ENCODE results near the gene ZNF839. TPM values are rescaled to one million over a fixed set of nuclear protein-coding genes. Genes with fewer than 3 reads are reported as not detected.
"Not testable (repeated sequence)": the region's sequence is repeated elsewhere in the genome, so short reads cannot be mapped to it uniquely, and the experiment has no call there.

Gene ZNF839
- total and polyA plus RNA-seq, 8 donors, result 5.9 to 24.9 (median 7.4) TPM

- Histone ChIP-seq H3K36me3 (no peaks in the 10 kb centered on the region), H3K9me3 (no peaks in the 10 kb centered on the region), H3K27me3 (no peaks in the 10 kb centered on the region), H3K4me1 (no peaks in the 10 kb centered on the region), H3K4me3 (no peak overlapping the region), H3K27ac (peak overlapping the region in 1 of 4 donors; percentile 23)
- WGBS, 2 donors, result 48 to 53% methylated on average over 3 of the region's 3 CpGs
- ATAC-seq (peak in 2 of 4 donors; percentile 42 to 53), FAIRE-seq (no peak), DNase-seq (no peak)
- no peak for TF ChIP-seq CTCF (IDR thresholded peaks at IDR 0.05)
- intact Hi-C loops (cut with DNase I), result no loop called here
Measured at GRCh38 chr14:102295270-102295669, 24.3 kb upstream of the ZNF839 start.

- WGBS, 2 donors, result 95 to 96% methylated on average over 31 to 33 of the region's 33 CpGs
- ATAC-seq, result no peak
- DNase-seq, result peak in 1 of 6 donors; percentile 60
- Histone ChIP-seq H3K27ac (no peak overlapping the region), H3K36me3 (no peaks in the 10 kb centered on the region), H3K4me3 (no peak overlapping the region), H3K9me3 (no peaks in the 10 kb centered on the region), H3K4me1 (no peaks in the 10 kb centered on the region), H3K27me3 (no peaks in the 10 kb centered on the region)
- FAIRE-seq, result no peak
- intact Hi-C loops (cut with DNase I), result no loop called here
- TF ChIP-seq CTCF (IDR thresholded peaks at IDR 0.05), result no peak
Measured at GRCh38 chr14:102297436-102298170, 21.9 kb upstream of the ZNF839 start.

- H3K36me3 ChIP-seq, result not testable (repeated sequence)
Measured at GRCh38 chr14:102298303-102299070, 21.1 kb upstream of the ZNF839 start.

GRCh38 chr14:102303664-102304063 lies 15.9 kb upstream of the ZNF839 start:
- FAIRE-seq (no peak), ATAC-seq (no peak), DNase-seq (no peak)
- intact Hi-C loops (cut with DNase I), result no loop called here
- Histone ChIP-seq H3K4me3 (no peak overlapping the region), H3K36me3 (no peaks in the 10 kb centered on the region), H3K4me1 (peaks cover 0 to 8% (median 4%) of the 10 kb centered on the region in 3 donors), H3K27me3 (no peaks in the 10 kb centered on the region), H3K27ac (no peak overlapping the region), H3K9me3 (no peaks in the 10 kb centered on the region)
- WGBS, 2 donors, result 82 to 90% methylated on average over 3 of the region's 3 CpGs
- no peak for TF ChIP-seq CTCF (IDR thresholded peaks at IDR 0.05)

More at GRCh38 chr14:102298303-102299070, 21.1 kb upstream of the ZNF839 start:
- H3K9me3 ChIP-seq; H3K27ac ChIP-seq; intact Hi-C loops (cut with DNase I); ATAC-seq; H3K27me3 ChIP-seq; DNase-seq; H3K4me3 ChIP-seq; FAIRE-seq; H3K4me1 ChIP-seq: not testable (repeated sequence)
- 89 to 91% methylated on average over 12 of the region's 12 CpGs for WGBS, 2 donors

- WGBS, 2 donors, result 0 to 1% methylated on average over 48 to 53 of the region's 53 CpGs
- Histone ChIP-seq H3K4me1 (peaks cover 0 to 8% (median 4%) of the 10 kb centered on the region in 3 donors), H3K27ac (peak within 1 kb of the TSS; percentile 83 to 92 (median 88)), H3K4me3 (peak within 1 kb of the TSS; percentile 62 to 88 (median 68)), H3K9me3 (no peaks in the 10 kb centered on the region), H3K27me3 (no peaks in the 10 kb centered on the region), H3K36me3 (no peaks in the 10 kb centered on the region)
- no peak for TF ChIP-seq CTCF (IDR thresholded peaks at IDR 0.05)
- intact Hi-C loops (cut with DNase I), result no loop called here
- FAIRE-seq, result no peak
- ATAC-seq, result peak; percentile 97 to 99 (median 98)
- peak; percentile 94 to 100 (median 98) for DNase-seq
Measured at GRCh38 chr14:102304611-102305506, 14.7 kb upstream of the ZNF839 start, which contains the start of gene MOK. Gene MOK (minus strand): TSS chr14:102305164. CDS start chr14:102304968, 196 bp downstream.

Measured in pancreas (tissue), 10 donors.